Thyroid gland (tissue), 4 donors: ENCODE measurements around the gene CDC42BPA.

Experiments
- POLR2A ChIP-seq, 2 donors: fragments of 450-650 bp; IDR thresholded peaks; one replicate each; pipeline ENCODE4 v1.6.1; 2017; ENCODE audit warnings: antibody characterized with exemption in 2 of 2, mild to moderate bottlenecking in 2 of 2, moderate library complexity in 1 of 2
- TF ChIP-seq, protein P1 (sequence below), 6 experiments: fragments of 200-600 bp in 3 of 6; fragments of 450-650 bp in 3 of 6; sonication (generic) in 3 of 6; IDR thresholded peaks; one replicate each; pipeline ENCODE4 v1.5.1; 2016 to 2019; ENCODE audit warnings: antibody characterized with exemption in 6 of 6, mild to moderate bottlenecking in 2 of 6, inconsistent platforms in 1 of 6, moderate library complexity in 1 of 6

DNA sequence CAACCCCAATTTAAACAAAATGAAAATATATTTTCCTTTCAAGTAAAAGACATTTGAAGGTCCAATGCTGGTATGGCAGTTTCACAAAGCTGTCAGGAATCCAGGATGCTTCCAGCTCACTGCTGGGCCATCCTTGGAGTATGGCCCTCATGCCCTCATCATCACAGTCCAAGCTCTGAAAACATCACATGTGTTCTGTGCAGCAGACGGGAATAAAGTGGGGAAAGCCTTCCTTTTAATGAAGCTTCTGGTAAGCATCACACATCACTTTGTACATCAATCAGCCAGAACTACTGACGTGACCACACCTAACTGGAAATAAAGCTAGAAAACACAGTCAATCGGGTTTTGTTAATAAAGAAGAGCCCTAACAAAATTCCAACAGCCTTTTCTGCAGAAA lies 22.7 kb downstream of the CDC42BPA start:
- TF ChIP-seq, protein P1, sequence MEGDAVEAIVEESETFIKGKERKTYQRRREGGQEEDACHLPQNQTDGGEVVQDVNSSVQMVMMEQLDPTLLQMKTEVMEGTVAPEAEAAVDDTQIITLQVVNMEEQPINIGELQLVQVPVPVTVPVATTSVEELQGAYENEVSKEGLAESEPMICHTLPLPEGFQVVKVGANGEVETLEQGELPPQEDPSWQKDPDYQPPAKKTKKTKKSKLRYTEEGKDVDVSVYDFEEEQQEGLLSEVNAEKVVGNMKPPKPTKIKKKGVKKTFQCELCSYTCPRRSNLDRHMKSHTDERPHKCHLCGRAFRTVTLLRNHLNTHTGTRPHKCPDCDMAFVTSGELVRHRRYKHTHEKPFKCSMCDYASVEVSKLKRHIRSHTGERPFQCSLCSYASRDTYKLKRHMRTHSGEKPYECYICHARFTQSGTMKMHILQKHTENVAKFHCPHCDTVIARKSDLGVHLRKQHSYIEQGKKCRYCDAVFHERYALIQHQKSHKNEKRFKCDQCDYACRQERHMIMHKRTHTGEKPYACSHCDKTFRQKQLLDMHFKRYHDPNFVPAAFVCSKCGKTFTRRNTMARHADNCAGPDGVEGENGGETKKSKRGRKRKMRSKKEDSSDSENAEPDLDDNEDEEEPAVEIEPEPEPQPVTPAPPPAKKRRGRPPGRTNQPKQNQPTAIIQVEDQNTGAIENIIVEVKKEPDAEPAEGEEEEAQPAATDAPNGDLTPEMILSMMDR (IDR thresholded peaks at IDR 0.05), result no peak
- TF ChIP-seq POLR2A (IDR thresholded peaks at IDR 0.05), result no peak
